ENCODE results near the gene STYXL1.

The STYXL1 gene

GRCh38 chr7:76002139-76002538 is 45.7 kb downstream of the STYXL1 start:
- Histone ChIP-seq H3K27ac (ENCODE audit: low read depth, low read length) (no peak overlapping the region), H3K4me1 (ENCODE audit: insufficient read depth, low read length) (no peaks in the 10 kb centered on the region), H3K9me3 (ENCODE audit: low read length) (no peaks in the 10 kb centered on the region), H3K4me3 (ENCODE audit: low read depth in 1 of 2, low read length in 2 of 2) (no peak overlapping the region), H3K9ac (ENCODE audit: low read length) (no peak overlapping the region), H3K27me3 (ENCODE audit: control insufficient read depth in 1 of 2, insufficient read depth in 2 of 2, low read length in 2 of 2) (no peaks in the 10 kb centered on the region), H3K36me3 (ENCODE audit: insufficient read depth, low read length) (peaks cover 11% of the 10 kb centered on the region)

GRCh38 chr7:76000566-76000965 is 47.2 kb downstream of the STYXL1 start:
- no peaks in the 10 kb centered on the region for H3K9me3 ChIP-seq (ENCODE audit: low read length)
- H3K9ac ChIP-seq (ENCODE audit: low read length) = no peak overlapping the region
- H3K36me3 ChIP-seq (ENCODE audit: insufficient read depth, low read length) = peaks cover 11% of the 10 kb centered on the region
- no peak overlapping the region for H3K4me3 ChIP-seq (ENCODE audit: low read depth in 1 of 2, low read length in 2 of 2)
- H3K27ac ChIP-seq (ENCODE audit: low read depth, low read length) = no peak overlapping the region
- H3K27me3 ChIP-seq (ENCODE audit: control insufficient read depth in 1 of 2, insufficient read depth in 2 of 2, low read length in 2 of 2) = no peaks in the 10 kb centered on the region
- H3K4me1 ChIP-seq (ENCODE audit: insufficient read depth, low read length) = no peaks in the 10 kb centered on the region

- no peaks in the 10 kb centered on the region for H3K9me3 ChIP-seq (ENCODE audit: low read length)
- no peak overlapping the region for H3K27ac ChIP-seq (ENCODE audit: low read depth, low read length)
- peaks cover 2% of the 10 kb centered on the region for H3K36me3 ChIP-seq (ENCODE audit: insufficient read depth, low read length)
- no peak overlapping the region for H3K4me3 ChIP-seq (ENCODE audit: low read depth in 1 of 2, low read length in 2 of 2)
- H3K9ac ChIP-seq (ENCODE audit: low read length) = no peak overlapping the region
- H3K27me3 ChIP-seq (ENCODE audit: control insufficient read depth in 1 of 2, insufficient read depth in 2 of 2, low read length in 2 of 2) = no peaks in the 10 kb centered on the region
- H3K4me1 ChIP-seq (ENCODE audit: insufficient read depth, low read length) = peaks cover 6% of the 10 kb centered on the region
These were observed 49.8 kb downstream of the STYXL1 start for GRCh38 chr7:75998038-75998437.

- H3K27ac ChIP-seq (ENCODE audit: low read depth, low read length) = no peak overlapping the region
- peaks cover 7% of the 10 kb centered on the region for H3K4me1 ChIP-seq (ENCODE audit: insufficient read depth, low read length)
- H3K9ac ChIP-seq (ENCODE audit: low read length) = no peak overlapping the region
These were observed 51.3 kb downstream of the STYXL1 start for GRCh38 chr7:75996476-75996875.

GRCh38 chr7:75995996-75996395 is 51.8 kb downstream of the STYXL1 start:
- H3K27me3 ChIP-seq (ENCODE audit: control insufficient read depth in 1 of 2, insufficient read depth in 2 of 2, low read length in 2 of 2) = no peaks in the 10 kb centered on the region
- H3K27ac ChIP-seq (ENCODE audit: low read depth, low read length) = no peak overlapping the region
- peaks cover 7% of the 10 kb centered on the region for H3K4me1 ChIP-seq (ENCODE audit: insufficient read depth, low read length)
- H3K36me3 ChIP-seq (ENCODE audit: insufficient read depth, low read length) = no peaks in the 10 kb centered on the region
- no peaks in the 10 kb centered on the region for H3K9me3 ChIP-seq (ENCODE audit: low read length)
- H3K4me3 ChIP-seq (ENCODE audit: low read depth in 1 of 2, low read length in 2 of 2) = no peak overlapping the region
- no peak overlapping the region for H3K9ac ChIP-seq (ENCODE audit: low read length)

More at GRCh38 chr7:75996476-75996875, 51.3 kb downstream of the STYXL1 start:
- no peaks in the 10 kb centered on the region for H3K9me3 ChIP-seq (ENCODE audit: low read length)
- no peaks in the 10 kb centered on the region for H3K27me3 ChIP-seq (ENCODE audit: control insufficient read depth in 1 of 2, insufficient read depth in 2 of 2, low read length in 2 of 2)
- H3K4me3 ChIP-seq (ENCODE audit: low read depth in 1 of 2, low read length in 2 of 2) = no peak overlapping the region
- H3K36me3 ChIP-seq (ENCODE audit: insufficient read depth, low read length) = no peaks in the 10 kb centered on the region

GRCh38 chr7:75995052-75995471 is 52.7 kb downstream of the STYXL1 start:
- H3K4me1 ChIP-seq (ENCODE audit: insufficient read depth, low read length) = peaks cover 7% of the 10 kb centered on the region
- no peaks in the 10 kb centered on the region for H3K27me3 ChIP-seq (ENCODE audit: control insufficient read depth in 1 of 2, insufficient read depth in 2 of 2, low read length in 2 of 2)
- peak overlapping the region; percentile 96 for H3K27ac ChIP-seq (ENCODE audit: low read depth, low read length)
- H3K4me3 ChIP-seq (ENCODE audit: low read depth in 1 of 2, low read length in 2 of 2) = peak overlapping the region; percentile 71 to 84
- H3K9me3 ChIP-seq (ENCODE audit: low read length) = no peaks in the 10 kb centered on the region
- no peaks in the 10 kb centered on the region for H3K36me3 ChIP-seq (ENCODE audit: insufficient read depth, low read length)
- H3K9ac ChIP-seq (ENCODE audit: low read length) = peak overlapping the region; percentile 50

- H3K4me3 ChIP-seq (ENCODE audit: low read depth in 1 of 2, low read length in 2 of 2) = peak within 1 kb of the TSS; percentile 84 to 89
- no peaks in the 10 kb centered on the region for H3K27me3 ChIP-seq (ENCODE audit: control insufficient read depth in 1 of 2, insufficient read depth in 2 of 2, low read length in 2 of 2)
- H3K36me3 ChIP-seq (ENCODE audit: insufficient read depth, low read length) = no peaks in the 10 kb centered on the region
- no peaks in the 10 kb centered on the region for H3K9me3 ChIP-seq (ENCODE audit: low read length)
- H3K4me1 ChIP-seq (ENCODE audit: insufficient read depth, low read length) = peaks cover 12% of the 10 kb centered on the region
- H3K9ac ChIP-seq (ENCODE audit: low read length) = peak within 1 kb of the TSS; percentile 53
- H3K27ac ChIP-seq (ENCODE audit: low read depth, low read length) = peak within 1 kb of the TSS; percentile 96
These were observed 53.3 kb downstream of the STYXL1 start, which contains the start of gene TMEM120A for GRCh38 chr7:75994388-75995051. Gene TMEM120A (minus strand): TSS chr7:75994595. CDS start chr7:75994570, 25 bp downstream.

GRCh38 chr7:75993689-75994387 is 54.0 kb downstream of the STYXL1 start:
- H3K9ac ChIP-seq (ENCODE audit: low read length) = peak overlapping the region; percentile 53
- peak overlapping the region; percentile 96 for H3K27ac ChIP-seq (ENCODE audit: low read depth, low read length)
- no peaks in the 10 kb centered on the region for H3K36me3 ChIP-seq (ENCODE audit: insufficient read depth, low read length)
- H3K4me3 ChIP-seq (ENCODE audit: low read depth in 1 of 2, low read length in 2 of 2) = peak overlapping the region; percentile 84 to 89
- no peaks in the 10 kb centered on the region for H3K9me3 ChIP-seq (ENCODE audit: low read length)
- peaks cover 18% of the 10 kb centered on the region for H3K4me1 ChIP-seq (ENCODE audit: insufficient read depth, low read length)
- no peaks in the 10 kb centered on the region for H3K27me3 ChIP-seq (ENCODE audit: control insufficient read depth in 1 of 2, insufficient read depth in 2 of 2, low read length in 2 of 2)

- Histone ChIP-seq H3K36me3 (ENCODE audit: insufficient read depth, low read length) (no peaks in the 10 kb centered on the region), H3K27ac (ENCODE audit: low read depth, low read length) (no peak overlapping the region)
These were observed 55.6 kb downstream of the STYXL1 start for GRCh38 chr7:75992083-75992755.

GRCh38 chr7:75991531-75992082 is 56.2 kb downstream of the STYXL1 start:
- Histone ChIP-seq H3K36me3 (ENCODE audit: insufficient read depth, low read length) (peaks cover under 1% of the 10 kb centered on the region), H3K9ac (ENCODE audit: low read length) (no peak overlapping the region), H3K4me3 (ENCODE audit: low read depth in 1 of 2, low read length in 2 of 2) (no peak overlapping the region), H3K4me1 (ENCODE audit: insufficient read depth, low read length) (peaks cover 18% of the 10 kb centered on the region), H3K9me3 (ENCODE audit: low read length) (no peaks in the 10 kb centered on the region), H3K27me3 (ENCODE audit: control insufficient read depth in 1 of 2, insufficient read depth in 2 of 2, low read length in 2 of 2) (no peaks in the 10 kb centered on the region), H3K27ac (ENCODE audit: low read depth, low read length) (no peak overlapping the region)

More at GRCh38 chr7:75992083-75992755, 55.6 kb downstream of the STYXL1 start:
- no peak overlapping the region for H3K9ac ChIP-seq (ENCODE audit: low read length)
- no peak overlapping the region for H3K4me3 ChIP-seq (ENCODE audit: low read depth in 1 of 2, low read length in 2 of 2)
- peaks cover 18% of the 10 kb centered on the region for H3K4me1 ChIP-seq (ENCODE audit: insufficient read depth, low read length)
- no peaks in the 10 kb centered on the region for H3K9me3 ChIP-seq (ENCODE audit: low read length)
- no peaks in the 10 kb centered on the region for H3K27me3 ChIP-seq (ENCODE audit: control insufficient read depth in 1 of 2, insufficient read depth in 2 of 2, low read length in 2 of 2)
